Neuronal stem cell (in vitro differentiated cells): ENCODE measurements around the gene ARHGEF28.

Experiments
- DNase-seq: peaks from one replicate; pipeline ENCODE4 v3.0.0-alpha.2; 2013; ENCODE audit warnings: low spot score
- H2AFZ ChIP-seq: one replicate; pipeline ENCODE4 v1.6.1; 2013; ENCODE audit warnings: mild to moderate bottlenecking, low read length, inconsistent platforms
- H2AK5ac ChIP-seq: 2 replicates; pipeline ENCODE4 v1.6.1; 2013; ENCODE audit warnings: low read depth, mild to moderate bottlenecking, inconsistent platforms, low read length, moderate library complexity, mixed read lengths
- H2BK120ac ChIP-seq: 2 replicates; pipeline ENCODE4 v1.6.1; 2013; ENCODE audit warnings: low read depth, mild to moderate bottlenecking, inconsistent platforms, low read length, moderate library complexity, mixed read lengths
- H2BK12ac ChIP-seq: one replicate; pipeline ENCODE4 v1.6.1; 2013; ENCODE audit warnings: low read length, inconsistent platforms
- H2BK15ac ChIP-seq: 2 replicates; pipeline ENCODE4 v1.6.1; 2013; ENCODE audit warnings: mild to moderate bottlenecking, low read length, inconsistent platforms, mixed read lengths
- H2BK5ac ChIP-seq: one replicate; pipeline ENCODE4 v1.6.1; 2013; ENCODE audit warnings: inconsistent platforms, mild to moderate bottlenecking, low read length, moderate library complexity
- H3K14ac ChIP-seq: one replicate; pipeline ENCODE4 v1.6.1; 2013; ENCODE audit warnings: low read length, inconsistent platforms
- H3K18ac ChIP-seq: 2 replicates; pipeline ENCODE4 v1.6.1; 2013; ENCODE audit warnings: low read length, inconsistent platforms
- H3K23ac ChIP-seq: 2 replicates; pipeline ENCODE4 v1.6.1; 2013; ENCODE audit warnings: low read depth, mild to moderate bottlenecking, mixed read lengths, low read length, inconsistent platforms; ENCODE audit not compliant: poor library complexity
- H3K27ac ChIP-seq: replicated peaks from 3 replicates; pipeline ENCODE4 v1.5.1; 2013; ENCODE audit warnings: low read length, inconsistent platforms
- H3K27me3 ChIP-seq, 3 experiments: 2 replicates each; pipeline ENCODE4 v1.6.1; 2013; ENCODE audit warnings: low read length in 3 of 3, mild to moderate bottlenecking in 2 of 3, inconsistent platforms in 1 of 3, low read depth in 1 of 3, mixed read lengths in 1 of 3, moderate library complexity in 1 of 3; ENCODE audit not compliant: control insufficient read depth in 3 of 3, insufficient read depth in 3 of 3
- H3K36me3 ChIP-seq, 2 donors: replicated peaks in 1 of 2; 2 replicates each; pipeline ENCODE4 v1.6.1; 2013; ENCODE audit warnings: low read length in 2 of 2; ENCODE audit not compliant: control insufficient read depth in 2 of 2, insufficient read depth in 2 of 2
- H3K4ac ChIP-seq: 2 replicates; pipeline ENCODE4 v1.6.1; 2013; ENCODE audit warnings: inconsistent platforms, mild to moderate bottlenecking, low read length, moderate library complexity
- H3K4me1 ChIP-seq, 2 donors: 1 replicate in 1 of 2; 2 replicates in 1 of 2; pipeline ENCODE4 v1.6.1; 2013; ENCODE audit warnings: low read length in 2 of 2, low read depth in 1 of 2; ENCODE audit not compliant: control insufficient read depth in 2 of 2, insufficient read depth in 1 of 2
- H3K4me2 ChIP-seq: one replicate; pipeline ENCODE4 v1.6.1; 2013; ENCODE audit warnings: mild to moderate bottlenecking, low read length, inconsistent platforms; ENCODE audit not compliant: insufficient read depth, poor library complexity, severe bottlenecking
- H3K4me3 ChIP-seq, 2 donors: 2 replicates each; pipeline ENCODE4 v1.5.1; 2013; ENCODE audit warnings: low read length in 2 of 2, mild to moderate bottlenecking in 2 of 2, inconsistent platforms in 1 of 2, moderate library complexity in 1 of 2
- H3K79me1 ChIP-seq: one replicate; pipeline ENCODE4 v1.6.1; 2013; ENCODE audit warnings: low read depth, mild to moderate bottlenecking, inconsistent platforms, low read length, moderate library complexity
- H3K9ac ChIP-seq: one replicate; pipeline ENCODE4 v1.6.1; 2013; ENCODE audit warnings: mild to moderate bottlenecking, low read depth, low read length, inconsistent platforms; ENCODE audit not compliant: poor library complexity
- H3K9me3 ChIP-seq, 2 donors: replicated peaks in 1 of 2; 2 replicates each; pipeline versions ENCODE3 to v1.6.1; 2013; ENCODE audit warnings: low read length in 2 of 2, mild to moderate bottlenecking in 2 of 2, inconsistent platforms in 1 of 2, low read depth in 1 of 2, mixed read lengths in 1 of 2, moderate library complexity in 1 of 2; ENCODE audit not compliant: control insufficient read depth in 2 of 2, insufficient read depth in 1 of 2
- H4K8ac ChIP-seq: one replicate; pipeline ENCODE4 v1.6.1; 2013; ENCODE audit warnings: low read depth, mild to moderate bottlenecking, inconsistent platforms, low read length, moderate library complexity
- H4K91ac ChIP-seq: one replicate; pipeline ENCODE4 v1.6.1; 2013; ENCODE audit warnings: low read length, low read depth, mild to moderate bottlenecking, inconsistent platforms; ENCODE audit not compliant: poor library complexity
- WGBS, 2 donors: extraction: QIAGEN DNeasy Blood & Tissue Kit; methylation state at CpG; one replicate each; pipeline ENCODE4 v1.1.7; 2013; ENCODE audit warnings: missing lambda C conversion rate in 2 of 2, mixed read lengths in 1 of 2; ENCODE audit not compliant: insufficient read length in 2 of 2, insufficient replicate concordance in 1 of 2; ENCODE audit errors: extremely low coverage in 2 of 2; 5-methylcytosine and 5-hydroxymethylcytosine counted together

ARHGEF28 gene

DNA sequence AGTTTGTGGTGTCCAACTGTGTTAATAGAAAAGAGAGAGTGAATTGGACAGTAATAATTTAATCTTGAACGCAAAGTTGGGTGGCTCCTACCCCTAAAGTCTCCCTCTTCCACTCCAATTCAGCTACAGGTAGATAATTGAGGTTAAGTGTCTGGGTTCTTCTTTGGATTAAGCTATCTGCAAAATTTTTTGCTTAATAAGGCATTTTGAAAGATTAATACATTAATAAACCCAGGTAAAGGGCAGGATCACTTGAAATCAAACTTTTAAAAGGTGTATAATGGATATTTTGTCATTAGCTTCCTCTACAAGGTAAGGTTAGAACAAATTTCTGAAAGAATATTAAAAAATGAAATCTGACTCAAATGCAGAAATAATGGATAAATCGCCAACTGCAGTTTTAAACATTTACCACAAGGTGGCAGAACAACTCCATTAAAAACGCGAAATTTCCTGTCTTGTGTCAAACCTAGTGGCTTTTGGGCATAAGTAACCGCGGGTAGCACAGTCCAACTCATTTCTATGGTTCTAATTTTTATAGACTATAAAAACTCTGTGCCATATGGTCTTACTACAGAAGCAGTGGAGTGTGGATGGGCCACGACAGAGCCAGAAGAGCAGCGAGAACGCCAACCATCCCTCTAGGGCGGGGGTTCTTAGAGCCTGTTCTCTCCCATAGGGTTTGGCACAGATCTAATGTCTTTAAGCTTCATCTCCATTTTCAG, 276.5 kb downstream of the ARHGEF28 start:
- no CpG with 5 or more reads among the region's 10 CpGs for WGBS, 2 donors
- Histone ChIP-seq H2BK5ac (no peak overlapping the region), H4K91ac (no peak overlapping the region), H3K27me3 (no peaks in the 10 kb centered on the region), H3K9me3 (no peaks in the 10 kb centered on the region), H3K14ac (no peak overlapping the region), H2BK12ac (peak overlapping the region; percentile 43), H3K4me3 (no peak overlapping the region), H3K4me1 (peaks cover 0 to 2% of the 10 kb centered on the region in 2 donors), H2BK120ac (no peak overlapping the region), H3K27ac (no peak overlapping the region), H3K36me3 (no peaks in the 10 kb centered on the region), H3K4me2 (no peak overlapping the region), H2AK5ac (no peak overlapping the region), H3K23ac (no peak overlapping the region), H4K8ac (no peak overlapping the region), H3K79me1 (no peaks in the 10 kb centered on the region), H3K4ac (no peak overlapping the region), H3K9ac (no peak overlapping the region), H2BK15ac (no peak overlapping the region), H3K18ac (no peak overlapping the region), H2AFZ (peak overlapping the region; percentile 65)
- DNase-seq: peak; percentile 54

DNA sequence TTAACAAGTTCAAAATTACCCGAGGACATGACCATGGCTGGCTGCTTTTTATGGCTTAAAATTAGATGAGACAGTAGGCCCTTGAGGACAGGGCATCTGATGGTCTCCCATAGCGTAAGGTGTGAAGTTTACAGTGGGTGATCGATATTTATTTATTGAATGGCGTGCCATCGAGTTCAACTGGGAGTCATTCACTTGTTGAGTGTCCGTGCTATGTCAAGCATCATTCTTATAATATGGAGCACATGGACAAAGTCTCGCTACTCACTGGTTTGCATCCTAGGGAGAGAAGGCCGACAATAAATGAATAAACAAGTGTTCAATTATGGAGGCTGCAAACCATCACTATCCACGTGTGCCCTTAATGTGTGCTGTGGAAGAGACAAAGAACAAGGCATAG, 277.2 kb downstream of the ARHGEF28 start:
- H2BK5ac ChIP-seq: no peak overlapping the region
- peak overlapping the region; percentile 65 for H2AFZ ChIP-seq
- no peak overlapping the region for H2BK15ac ChIP-seq
- no peak overlapping the region for H3K4me2 ChIP-seq
- H3K9me3 ChIP-seq: no peaks in the 10 kb centered on the region
- H3K4ac ChIP-seq: no peak overlapping the region
- no peak overlapping the region for H3K27ac ChIP-seq
- no peak overlapping the region for H2AK5ac ChIP-seq
- no peaks in the 10 kb centered on the region for H3K36me3 ChIP-seq
- H4K8ac ChIP-seq: no peak overlapping the region
- no peaks in the 10 kb centered on the region for H3K27me3 ChIP-seq
- H2BK120ac ChIP-seq: no peak overlapping the region
- WGBS, 2 donors: no CpG with 5 or more reads among the region's 9 CpGs
- H2BK12ac ChIP-seq: no peak overlapping the region
- DNase-seq: no peak
- H4K91ac ChIP-seq: no peak overlapping the region
- H3K4me1 ChIP-seq: peaks cover 0 to 2% of the 10 kb centered on the region in 2 donors
- H3K18ac ChIP-seq: no peak overlapping the region
- no peak overlapping the region for H3K4me3 ChIP-seq
- H3K14ac ChIP-seq: no peak overlapping the region
- H3K23ac ChIP-seq: no peak overlapping the region
- no peaks in the 10 kb centered on the region for H3K79me1 ChIP-seq
- no peak overlapping the region for H3K9ac ChIP-seq

GRCh38 chr5:73906277-73906676, 280.3 kb downstream of the ARHGEF28 start:
- H3K4me2 ChIP-seq: no peak overlapping the region
- H2BK5ac ChIP-seq: no peak overlapping the region
- H3K18ac ChIP-seq: no peak overlapping the region
- no peak overlapping the region for H3K4ac ChIP-seq
- H3K27me3 ChIP-seq: no peaks in the 10 kb centered on the region
- peaks cover 1% of the 10 kb centered on the region for H3K79me1 ChIP-seq
- DNase-seq: no peak
- no peak overlapping the region for H2AFZ ChIP-seq
- H3K23ac ChIP-seq: no peak overlapping the region
- no peak overlapping the region for H4K8ac ChIP-seq
- no peak overlapping the region for H3K9ac ChIP-seq
- no peak overlapping the region for H2BK12ac ChIP-seq
- H2AK5ac ChIP-seq: no peak overlapping the region
- no peak overlapping the region for H3K4me3 ChIP-seq
- H3K27ac ChIP-seq: no peak overlapping the region
- H3K36me3 ChIP-seq: no peaks in the 10 kb centered on the region
- no peak overlapping the region for H3K14ac ChIP-seq
- peaks cover 0 to 2% of the 10 kb centered on the region in 2 donors for H3K4me1 ChIP-seq
- no peaks in the 10 kb centered on the region for H3K9me3 ChIP-seq
- H2BK15ac ChIP-seq: no peak overlapping the region
- no peak overlapping the region for H4K91ac ChIP-seq
- no peak overlapping the region for H2BK120ac ChIP-seq
- no CpG with 5 or more reads among the region's 3 CpGs for WGBS, 2 donors

DNA sequence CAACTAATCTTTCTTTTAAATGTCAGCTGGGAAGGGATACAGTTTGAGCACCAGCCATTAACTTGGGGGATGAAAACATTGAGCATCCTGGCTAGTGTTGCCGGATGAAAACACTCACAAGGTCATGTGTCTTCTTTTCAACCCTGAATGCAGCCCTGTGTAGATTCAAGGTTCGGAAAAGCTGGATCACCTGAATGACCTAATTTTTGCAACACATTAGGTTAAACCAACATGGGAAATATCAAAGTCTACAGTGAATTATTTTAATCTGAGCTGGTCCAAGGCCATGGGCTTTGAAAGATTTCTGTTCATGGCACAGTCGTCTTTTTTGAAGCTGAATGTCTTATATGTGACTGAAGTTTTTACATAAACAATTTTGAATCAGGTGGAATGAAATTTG, 281.2 kb downstream of the ARHGEF28 start:
- DNase-seq: no peak
- WGBS, 2 donors: no CpG with 5 or more reads among the region's 3 CpGs

More for the DNA sequence above, 281.2 kb downstream of the ARHGEF28 start:
- no peak overlapping the region for H3K4me3 ChIP-seq
- H3K27ac ChIP-seq: no peak overlapping the region
- no peak overlapping the region for H3K4me2 ChIP-seq
- H3K23ac ChIP-seq: no peak overlapping the region
- H3K18ac ChIP-seq: no peak overlapping the region
- no peak overlapping the region for H2AFZ ChIP-seq
- H4K8ac ChIP-seq: no peak overlapping the region
- H2AK5ac ChIP-seq: no peak overlapping the region
- no peak overlapping the region for H3K4ac ChIP-seq
- H2BK120ac ChIP-seq: no peak overlapping the region
- H4K91ac ChIP-seq: no peak overlapping the region
- no peaks in the 10 kb centered on the region for H3K9me3 ChIP-seq
- no peaks in the 10 kb centered on the region for H3K27me3 ChIP-seq
- H3K79me1 ChIP-seq: peaks cover 1% of the 10 kb centered on the region
- H3K9ac ChIP-seq: no peak overlapping the region
- peaks cover 0 to 2% of the 10 kb centered on the region in 2 donors for H3K4me1 ChIP-seq
- no peak overlapping the region for H3K14ac ChIP-seq
- no peak overlapping the region for H2BK15ac ChIP-seq
- H2BK12ac ChIP-seq: no peak overlapping the region
- H2BK5ac ChIP-seq: no peak overlapping the region
- H3K36me3 ChIP-seq: no peaks in the 10 kb centered on the region
